T-helper 1 cell treated with Interleukin-12 subunit alpha and Interleukin-12 subunit beta and Interleukin-4 antibody, amounts not matched to agents 30 ng/mL and 1 ng/mL, for 36 hours (primary cell): ENCODE results near the gene RNASE1. TPM values are rescaled to one million over a fixed set of nuclear protein-coding genes. Genes with fewer than 3 reads are reported as not detected.
"Not testable (repeated sequence)": the region's sequence is repeated elsewhere in the genome, so short reads cannot be mapped to it uniquely, and the experiment has no call there.

Source experiments
- intact Hi-C: fragments of 100-400 bp; cut with micrococcal nuclease; formaldehyde crosslinking; loops from one replicate; pipeline ENCODE4 v1.15.1; 2024
- total RNA-seq: library from RNA; stranded (reverse); gene quantifications from 2 replicates; pipeline ENCODE4 v1.2.3, GENCODE V29; 2022

RNASE1 gene
- total RNA-seq, 1 donor from 2014 or later = not detected

DNA sequence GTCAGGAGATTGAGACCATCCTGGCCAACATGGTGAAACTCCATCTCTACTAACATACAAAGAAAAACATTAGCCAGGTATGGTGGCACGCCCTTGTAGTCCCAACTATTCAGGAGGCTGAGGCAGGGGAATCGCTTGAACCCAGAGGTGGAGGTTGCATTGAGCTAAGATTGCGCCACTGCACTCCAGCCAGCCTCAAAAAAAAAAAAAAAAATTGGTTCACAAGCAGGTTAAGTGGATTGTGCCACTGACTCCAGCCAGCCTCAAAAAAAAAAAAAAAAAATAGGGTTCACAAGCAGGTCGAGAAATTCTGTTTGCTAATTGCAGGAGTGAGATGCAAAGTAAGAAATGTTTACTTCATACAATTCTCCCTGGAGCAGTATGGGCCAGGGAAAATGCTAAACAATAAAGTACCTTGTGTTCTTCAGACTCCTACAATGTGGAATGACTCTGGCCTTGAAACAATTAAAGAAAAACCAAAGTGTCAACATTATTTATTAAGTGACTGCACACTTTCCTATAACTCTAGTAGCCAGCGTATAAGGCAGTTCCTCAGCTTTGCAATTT is 28.3 kb downstream of the RNASE1 start:
- intact Hi-C loops = no loop called here

DNA sequence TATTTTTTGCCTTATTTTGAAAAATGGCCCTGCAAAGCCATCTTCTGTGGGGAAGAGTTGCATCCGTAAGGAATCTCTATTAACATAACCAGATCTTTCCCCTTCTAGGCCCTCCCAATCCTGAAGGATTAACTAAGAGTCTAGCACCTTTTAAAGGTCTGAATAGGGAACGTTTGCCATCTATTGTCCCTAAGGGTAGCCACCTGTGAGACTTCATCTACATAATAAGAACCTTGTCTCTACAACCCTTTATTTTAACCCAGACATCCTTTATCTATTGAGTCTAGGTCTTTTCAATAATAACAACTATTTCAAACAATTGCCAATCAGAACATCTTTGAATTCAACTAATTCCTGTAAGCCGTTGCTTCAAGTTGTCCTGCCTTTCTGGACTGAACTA is 30.0 kb downstream of the RNASE1 start:
- intact Hi-C loops = no loop called here

DNA sequence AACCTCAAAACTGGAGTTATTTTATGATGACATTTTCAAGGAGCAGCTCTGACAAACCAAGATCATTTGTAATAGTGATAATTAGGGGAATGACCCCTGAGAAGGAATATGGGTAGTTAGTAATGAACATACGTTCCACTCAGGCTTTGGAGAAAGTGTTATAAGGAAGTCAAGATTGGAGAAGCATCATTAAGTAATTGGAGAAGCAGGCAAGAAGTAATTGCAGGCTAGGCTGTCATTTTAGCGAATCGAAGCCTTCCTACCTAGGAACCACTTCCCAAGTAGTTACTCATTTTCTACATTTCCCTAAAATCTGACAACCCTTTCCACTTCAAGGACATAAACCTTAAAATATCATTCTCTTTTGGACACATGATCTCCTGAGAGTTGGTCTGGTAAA is 33.2 kb downstream of the RNASE1 start:
- intact Hi-C loops = no loop called here

DNA sequence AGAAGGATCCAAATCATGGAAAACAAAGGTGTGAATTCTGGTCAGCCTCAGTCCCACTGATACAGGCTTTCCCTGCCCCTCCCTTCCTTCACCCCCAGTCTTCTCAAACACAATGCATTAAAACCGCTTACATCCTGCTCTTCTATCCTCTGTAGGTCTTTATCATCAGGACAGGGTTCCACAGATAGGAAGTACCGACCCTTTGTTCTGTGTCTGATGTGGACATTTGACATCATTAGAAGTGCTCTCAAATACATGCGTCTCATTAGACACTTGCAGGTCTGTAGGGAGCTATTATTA is 34.1 kb downstream of the RNASE1 start:
- intact Hi-C loops = no loop called here

DNA sequence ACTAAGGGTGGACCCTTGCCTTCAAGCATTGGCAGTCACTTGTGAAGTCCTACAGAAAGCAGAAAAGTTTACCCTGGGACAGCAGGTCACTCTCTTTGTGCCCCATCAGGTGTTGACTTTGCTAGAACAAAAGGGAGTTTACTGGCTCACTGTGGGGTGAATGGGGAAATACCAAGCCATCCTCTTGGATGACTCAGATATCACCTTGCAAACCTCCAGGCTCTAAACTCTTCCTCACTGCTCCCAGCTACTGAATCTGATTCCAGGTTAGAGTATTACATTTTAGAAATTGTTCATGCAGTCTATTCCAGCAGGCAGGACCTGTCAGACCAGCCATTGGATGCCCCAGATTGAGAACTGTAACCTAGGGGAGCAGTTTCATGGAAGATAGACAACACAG is 41.7 kb downstream of the RNASE1 start:
- intact Hi-C loops = no loop called here

DNA sequence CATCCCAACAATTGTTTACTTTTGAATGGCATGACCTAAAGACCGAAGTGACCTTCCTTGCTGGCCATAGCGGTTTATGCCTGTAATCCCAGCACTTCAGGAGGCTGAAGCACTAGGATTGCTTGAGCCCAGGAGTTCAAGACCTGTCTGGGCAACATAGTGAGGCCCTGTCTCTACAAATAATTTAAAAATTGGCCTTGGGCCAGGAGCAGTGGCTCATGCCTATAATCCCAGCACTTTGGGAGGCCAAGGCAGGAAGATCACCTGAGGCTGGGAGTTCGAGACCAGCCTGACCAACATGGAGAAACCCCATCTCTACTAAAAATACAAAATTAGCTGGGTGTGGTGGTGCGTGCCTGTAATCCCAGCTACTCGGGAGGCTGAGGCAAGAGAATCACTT is 43.2 kb downstream of the RNASE1 start:
- intact Hi-C loops = not testable (repeated sequence)

DNA sequence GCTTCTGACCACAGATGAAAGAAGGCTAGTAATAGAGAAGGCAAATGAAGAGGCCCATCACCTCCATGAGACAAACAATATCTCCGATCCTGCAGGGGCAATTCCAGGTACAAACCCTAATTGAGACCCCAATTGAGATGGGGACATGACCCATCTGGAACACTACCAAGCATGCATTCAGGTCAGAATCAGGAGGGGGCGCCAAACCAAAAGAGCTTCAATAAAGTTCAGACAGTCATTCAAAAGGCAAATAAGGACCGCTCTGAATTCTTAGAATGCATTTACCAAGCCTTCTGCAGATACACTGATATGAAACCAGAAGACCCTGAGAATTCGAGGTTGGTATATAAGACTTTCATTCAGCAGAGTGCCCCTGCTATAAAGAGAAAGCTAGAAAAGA is 44.7 kb downstream of the RNASE1 start:
- intact Hi-C loops = loop anchor here (1.0 kb wide), 1 partner anchor 97 kb away; no protein-coding TSS in a partner anchor

DNA sequence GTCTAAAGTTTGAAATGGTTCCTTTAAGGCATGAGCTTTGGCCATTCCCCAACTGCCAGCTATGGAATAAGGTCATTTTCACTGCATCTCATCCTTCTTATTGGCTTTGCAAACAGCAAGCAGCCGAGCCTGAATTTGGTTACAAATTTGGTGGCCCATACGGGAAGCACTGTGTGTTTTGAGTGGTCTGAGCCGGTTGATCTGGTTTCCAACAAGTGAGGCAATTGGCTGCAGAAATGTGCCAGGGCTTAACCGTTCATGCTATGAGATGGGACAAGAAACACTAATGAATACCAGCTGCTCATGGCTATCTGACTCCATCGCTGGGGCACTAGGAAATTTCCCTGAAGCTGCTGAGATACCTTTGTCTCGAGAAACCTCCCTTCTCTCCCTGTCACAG is 47.6 kb downstream of the RNASE1 start:
- intact Hi-C loops = no loop called here

DNA sequence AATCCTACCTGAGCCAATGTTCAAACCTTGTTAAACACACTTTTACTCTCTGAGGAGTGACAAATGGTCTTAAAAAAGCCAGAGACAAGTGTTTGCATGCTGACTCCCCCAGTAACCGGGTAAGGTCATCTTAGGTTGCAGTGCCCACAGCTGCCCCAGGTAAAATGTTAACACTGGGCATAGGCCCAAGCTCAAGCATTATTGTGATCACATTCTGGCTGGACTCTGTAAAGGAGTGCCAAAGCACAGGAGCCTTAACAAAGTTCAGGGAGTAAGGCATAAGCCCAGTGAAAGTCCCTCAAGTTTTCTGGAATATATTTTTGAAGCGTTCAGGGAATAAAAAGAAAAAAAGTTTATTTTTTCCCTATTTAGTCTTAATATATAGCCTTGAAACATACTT is 48.3 kb downstream of the RNASE1 start:
- intact Hi-C loops = no loop called here

DNA sequence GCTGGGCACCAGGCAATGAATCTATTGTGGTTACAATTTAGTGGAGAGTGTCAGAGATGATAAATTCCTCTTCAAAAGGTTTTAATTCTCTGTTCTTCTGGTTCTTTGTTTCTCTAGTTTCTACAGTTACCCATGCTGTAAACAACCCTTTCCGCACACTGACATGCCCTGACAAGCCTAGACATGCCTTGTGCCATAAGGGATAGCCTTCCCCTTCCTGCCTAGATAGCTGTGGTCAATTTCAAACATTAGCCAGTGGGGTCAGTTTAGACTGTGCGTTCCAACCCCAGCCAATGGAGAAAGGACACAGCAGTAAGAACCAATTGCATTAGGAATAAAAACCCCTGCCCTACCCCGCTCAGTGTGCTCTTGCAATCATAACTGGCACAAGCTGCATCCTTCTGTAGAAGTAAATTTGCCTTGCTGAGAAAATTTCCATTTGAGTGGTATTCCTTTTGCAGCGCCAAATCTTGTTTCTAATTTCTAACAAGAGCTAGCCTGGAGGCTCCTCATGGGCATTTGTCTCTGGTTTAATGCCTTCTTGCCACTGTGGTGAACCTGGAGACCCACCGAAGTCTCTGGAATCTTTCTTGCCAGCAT is 50.6 kb downstream of the RNASE1 start:
- intact Hi-C loops = no loop called here

Other genes with a start within 250 kb of the RNASE1 start
- gene RNASE9, start 241.8 kb downstream of the RNASE1 start, total RNA-seq = not detected in 2 replicates
- gene RNASE11, start 214.8 kb downstream of the RNASE1 start, total RNA-seq = not detected in 2 replicates
- not detected in 2 replicates for gene RNASE12, start 211.5 kb downstream of the RNASE1 start, total RNA-seq
- gene OR6S1, start 161.2 kb downstream of the RNASE1 start, total RNA-seq = not detected in 2 replicates
- 1.0 and 1.3 TPM in 2 replicates for gene RNASE4, start 118.3 kb downstream of the RNASE1 start, total RNA-seq
- gene ANG, start 114.1 kb downstream of the RNASE1 start, total RNA-seq = 1.1 and 1.6 TPM in 2 replicates
- not detected in 2 replicates for gene EDDM3A, start 57.0 kb downstream of the RNASE1 start, total RNA-seq
- gene EDDM3B, start 34.4 kb downstream of the RNASE1 start, total RNA-seq = not detected in 2 replicates
- 3.7 TPM in 2 replicates for gene RNASE6, start 21.6 kb downstream of the RNASE1 start, total RNA-seq
- not detected in 2 replicates for gene RNASE3, start 88.5 kb upstream of the RNASE1 start, total RNA-seq
- not detected in 2 replicates for gene RNASE2, start 152.6 kb upstream of the RNASE1 start, total RNA-seq
- gene METTL17, start 187.1 kb upstream of the RNASE1 start, total RNA-seq = 90.7 and 96.3 TPM in 2 replicates
- gene SLC39A2, start 196.4 kb upstream of the RNASE1 start, total RNA-seq = 0.24 and 0.39 TPM in 2 replicates
- gene NDRG2, start 222.2 kb upstream of the RNASE1 start, total RNA-seq = 2.6 and 4.6 TPM in 2 replicates
- not detected in 2 replicates for gene TPPP2, start 227.4 kb upstream of the RNASE1 start, total RNA-seq
- not detected in 2 replicates for gene RNASE13, start 232.0 kb upstream of the RNASE1 start, total RNA-seq
- gene RNASE7, start 239.5 kb upstream of the RNASE1 start, total RNA-seq = not detected in 2 replicates